Testis (tissue), 2 donors: ENCODE data around the gene NNMT.
A peak's percentile ranks its signal among the peaks of the same experiment; 100 is the strongest.

ENCODE experiments used
- CTCF ChIP-seq, 3 experiments: fragments of 450-650 bp in 2 of 3; fragments of 200-600 bp in 1 of 3; sonication (generic) in 1 of 3; IDR thresholded peaks; one replicate each; pipeline ENCODE4 v1.5.1; 2016 to 2019; ENCODE audit warnings: antibody characterized with exemption in 3 of 3, mild to moderate bottlenecking in 2 of 3, moderate library complexity in 1 of 3
- POLR2A ChIP-seq: fragments of 450-650 bp; IDR thresholded peaks from one replicate; pipeline ENCODE4 v1.6.1; 2017; ENCODE audit warnings: antibody characterized with exemption, mild to moderate bottlenecking, moderate library complexity

DNA sequence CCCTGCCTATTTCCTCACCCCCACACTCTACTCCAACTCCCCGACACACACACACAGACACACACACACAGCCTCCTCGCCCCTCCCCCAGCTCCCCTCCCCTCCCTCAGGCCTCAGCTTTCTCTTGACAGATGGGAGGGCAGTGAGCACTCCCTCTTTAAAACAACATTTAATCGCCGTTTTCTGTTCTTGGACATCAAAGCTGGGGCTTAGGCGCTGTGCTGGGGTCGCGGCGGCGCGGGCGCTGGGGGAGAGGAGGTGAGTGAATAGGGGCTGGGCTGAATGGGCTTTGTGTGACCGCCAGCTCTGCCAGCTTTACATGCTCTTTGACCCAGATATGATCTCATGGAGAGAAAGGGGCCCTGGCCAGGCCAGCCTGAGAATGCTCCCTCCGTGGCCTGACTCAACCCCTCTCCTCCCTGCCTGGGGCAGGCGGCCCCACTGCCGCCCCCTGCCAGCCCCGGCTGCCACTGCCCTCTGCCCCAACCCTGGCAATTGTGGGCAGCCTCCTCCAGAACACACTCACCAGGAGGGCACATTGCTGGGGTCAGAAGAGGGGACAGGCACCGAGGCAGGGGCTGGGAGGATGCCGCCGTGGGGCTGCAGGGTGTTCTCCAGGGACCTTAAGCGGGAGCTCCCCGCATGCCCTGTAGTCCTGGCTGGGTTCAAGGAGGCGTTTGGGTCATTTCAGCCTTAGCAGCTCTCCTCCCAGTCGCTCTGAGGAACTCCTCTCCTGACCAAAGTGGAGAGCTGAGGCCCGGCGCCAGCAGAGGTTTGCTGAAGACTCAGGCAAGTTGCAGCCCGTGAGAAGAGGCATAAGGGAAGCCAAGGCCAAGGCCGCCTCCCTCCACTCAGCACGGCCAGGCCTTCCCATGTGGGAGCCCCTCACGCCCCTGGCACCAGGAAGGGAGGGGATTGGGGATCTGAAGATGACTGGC lies 38.3 kb upstream of the NNMT start:
- peak in 1 of 3 experiments; percentile 1 for TF ChIP-seq CTCF (IDR thresholded peaks at IDR 0.05)
- TF ChIP-seq POLR2A = no peak
